Activated T-helper 17 cell treated with anti-CD3 and anti-CD28 coated beads, Interleukin-2, amount 50 U/mL, for 72 hours (primary cell): ENCODE data around the gene TAF11L7. TPM values are rescaled to one million over a fixed set of nuclear protein-coding genes. Genes with fewer than 3 reads are reported as not detected.
"Not testable (repeated sequence)": the region's sequence is repeated elsewhere in the genome, so short reads cannot be mapped to it uniquely, and the experiment has no call there.

Source experiments
- ATAC-seq: fragments of 150-1000 bp; cut with Tn5 transposase; replicated peaks from 2 replicates; pipeline ENCODE4 v1.10.0; 2021; ENCODE audit warnings: mild to moderate bottlenecking, moderate library complexity
- H3K27ac Mint-ChIP-seq: one replicate; pipeline ENCODE4 v1.8.0; 2022; ENCODE audit warnings: mixed read lengths
- H3K27me3 Mint-ChIP-seq: one replicate; pipeline ENCODE4 v1.8.0; 2022; ENCODE audit warnings: mixed read lengths
- H3K36me3 Mint-ChIP-seq: one replicate; pipeline ENCODE4 v1.8.0; 2022; ENCODE audit warnings: low read depth, mild to moderate bottlenecking, mixed read lengths
- H3K4me1 Mint-ChIP-seq: one replicate; pipeline ENCODE4 v1.8.0; 2022; ENCODE audit warnings: mixed read lengths
- H3K4me3 Mint-ChIP-seq: one replicate; pipeline ENCODE4 v1.8.0; 2022; ENCODE audit warnings: mild to moderate bottlenecking, mixed read lengths
- H3K9me3 Mint-ChIP-seq: one replicate; pipeline ENCODE4 v1.8.0; 2022; ENCODE audit warnings: mixed read lengths
- total RNA-seq, 2 donors: library from RNA; stranded (reverse); gene quantifications; one replicate each; pipeline ENCODE4 v1.2.3, GENCODE V29; 2022

The TAF11L7 gene
- not detected for total RNA-seq

DNA sequence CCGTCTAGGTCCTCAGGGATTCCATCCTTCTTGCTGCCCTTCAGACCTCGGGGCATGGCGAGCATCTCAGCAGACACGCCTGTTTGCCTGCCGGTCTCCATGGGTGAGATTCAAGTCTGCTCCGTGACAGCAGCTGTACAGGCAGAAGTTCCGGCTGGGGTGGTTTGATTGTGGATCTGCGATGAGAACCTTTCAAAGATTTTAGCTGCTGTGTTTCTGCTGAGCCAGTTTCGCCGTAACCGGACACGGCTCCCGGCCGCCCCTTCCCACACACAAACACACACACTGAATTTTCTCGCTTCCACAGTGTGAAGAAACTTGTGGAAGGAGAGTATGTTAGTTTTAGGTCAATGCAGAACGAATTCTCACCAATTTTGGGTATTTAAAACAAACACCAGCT, at the start of gene TAF11L7:
TSS of gene TAF11L7 (minus strand) at position 101 of the 400 bp plus-strand sequence.
- H3K36me3 Mint-ChIP-seq, H3K9me3 Mint-ChIP-seq, ATAC-seq, H3K4me1 Mint-ChIP-seq, H3K27me3 Mint-ChIP-seq, H3K27ac Mint-ChIP-seq, H3K4me3 Mint-ChIP-seq: not testable (repeated sequence)

DNA sequence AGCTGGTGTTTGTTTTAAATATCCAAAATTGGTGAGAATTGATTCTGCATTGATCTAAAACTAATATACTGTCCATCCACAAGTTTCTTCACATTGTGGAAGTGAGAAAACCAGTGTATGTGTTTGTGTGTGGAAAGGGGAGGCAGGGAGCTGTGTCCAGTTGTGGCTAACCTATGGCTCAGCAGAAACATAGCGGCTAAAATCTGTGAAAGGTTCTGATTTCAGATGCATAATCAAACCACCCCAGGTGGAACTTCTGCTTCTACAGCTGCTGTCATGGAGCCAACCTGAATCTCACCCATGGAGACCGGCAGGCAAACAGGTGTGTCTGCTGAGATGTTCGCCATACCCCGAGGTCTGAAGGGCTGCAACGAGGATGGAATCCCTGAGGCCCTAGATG, 48.6 kb upstream of the TAF11L7 start, which contains the start of gene TAF11L14:
TSS of gene TAF11L14 (plus strand) at position 301 of the 400 bp plus-strand sequence.
- no peaks in the 10 kb centered on the region for H3K4me1 Mint-ChIP-seq
- H3K9me3 Mint-ChIP-seq: peaks cover 7% of the 10 kb centered on the region
- no peak within 1 kb of the TSS for H3K4me3 Mint-ChIP-seq
- no peak for ATAC-seq
- no peak within 1 kb of the TSS for H3K27ac Mint-ChIP-seq
- no peaks in the 10 kb centered on the region for H3K36me3 Mint-ChIP-seq
- no peaks in the 10 kb centered on the region for H3K27me3 Mint-ChIP-seq

- not testable (repeated sequence) for H3K27me3 Mint-ChIP-seq, H3K36me3 Mint-ChIP-seq, H3K27ac Mint-ChIP-seq, H3K4me1 Mint-ChIP-seq, ATAC-seq, H3K4me3 Mint-ChIP-seq
- peaks cover 10% of the 10 kb centered on the region for H3K9me3 Mint-ChIP-seq
Measured at GRCh38 chr5:17631788-17632187, 46.2 kb upstream of the TAF11L7 start, which contains the start of gene TAF11L13. Gene TAF11L13, plus strand, starts transcription at chr5:17632088.

- Mint-ChIP-seq H3K9me3 (peaks cover 7% of the 10 kb centered on the region), H3K4me3 (no peak overlapping the region), H3K27me3 (no peaks in the 10 kb centered on the region), H3K36me3 (no peaks in the 10 kb centered on the region), H3K4me1 (no peaks in the 10 kb centered on the region), H3K27ac (no peak overlapping the region)
- ATAC-seq: no peak
Measured at GRCh38 chr5:17625686-17626085, 40.1 kb upstream of the TAF11L7 start.

- no peaks in the 10 kb centered on the region for H3K36me3 Mint-ChIP-seq
Measured at GRCh38 chr5:17620627-17621026, 35.1 kb upstream of the TAF11L7 start.

DNA sequence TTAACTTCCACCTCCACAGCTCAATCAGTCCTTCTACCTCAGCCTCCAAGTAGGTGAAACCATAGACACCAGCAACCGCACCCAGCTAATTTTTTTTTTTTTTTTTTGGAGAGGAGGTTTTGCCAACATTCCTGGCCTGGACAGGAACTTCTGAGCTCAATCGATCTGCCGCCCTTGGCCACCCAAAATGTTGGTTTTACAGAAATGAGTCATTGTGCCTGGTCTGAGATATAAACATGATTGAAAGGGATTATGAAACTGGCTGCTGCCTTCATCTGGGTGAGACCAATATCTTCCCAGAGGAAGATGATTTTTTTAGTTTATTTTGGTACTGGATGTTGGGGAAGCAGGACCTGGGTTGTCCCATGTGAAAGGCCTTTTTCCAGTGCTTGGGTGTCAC, 33.8 kb upstream of the TAF11L7 start:
- Mint-ChIP-seq H3K9me3 (peaks cover 10% of the 10 kb centered on the region), H3K27ac (no peak overlapping the region), H3K4me3 (no peak overlapping the region), H3K36me3 (no peaks in the 10 kb centered on the region), H3K4me1 (no peaks in the 10 kb centered on the region), H3K27me3 (no peaks in the 10 kb centered on the region)
- no peak for ATAC-seq

More at GRCh38 chr5:17620627-17621026, 35.1 kb upstream of the TAF11L7 start:
- Mint-ChIP-seq H3K4me3 (no peak overlapping the region), H3K27me3 (no peaks in the 10 kb centered on the region), H3K27ac (no peak overlapping the region), H3K9me3 (peaks cover 10% of the 10 kb centered on the region), H3K4me1 (no peaks in the 10 kb centered on the region)
- ATAC-seq: no peak

DNA sequence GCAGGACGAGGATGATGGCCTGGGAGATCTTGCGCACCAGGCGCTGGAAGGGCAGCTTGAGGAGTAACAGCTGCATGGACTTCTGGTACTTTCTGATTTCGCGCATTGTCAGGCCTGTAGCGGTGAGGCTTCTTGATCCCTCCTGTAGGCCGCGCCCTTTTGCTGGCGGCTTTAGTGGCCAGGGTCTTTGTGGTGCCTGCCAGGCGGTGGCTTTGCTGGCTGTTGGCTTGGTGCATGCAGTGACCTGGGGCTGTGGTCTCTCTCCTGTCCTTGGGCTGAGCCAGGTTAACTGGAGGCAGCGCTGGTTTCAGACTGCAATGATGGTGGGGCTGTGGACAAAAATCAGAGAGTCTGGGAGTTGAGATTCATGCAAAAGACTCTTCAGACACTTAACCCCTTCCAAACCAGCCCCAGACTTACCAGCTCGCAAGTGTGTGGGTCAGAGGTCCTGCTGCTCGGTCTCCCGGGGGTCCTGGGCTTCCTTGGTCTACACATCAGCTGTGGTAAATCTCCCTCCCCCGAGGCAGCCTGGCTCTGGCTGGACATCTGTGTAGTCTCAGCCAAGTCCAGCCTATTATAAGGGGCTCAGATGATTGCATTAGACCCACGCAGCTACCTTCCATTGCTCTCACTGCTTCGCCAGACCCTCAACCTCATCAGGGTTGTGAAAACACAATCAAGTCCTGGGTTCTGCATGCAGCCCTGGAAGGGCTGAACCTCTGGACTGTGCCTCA, 29.5 kb upstream of the TAF11L7 start:
- Mint-ChIP-seq H3K27ac (no peak overlapping the region), H3K27me3 (no peaks in the 10 kb centered on the region), H3K9me3 (peaks cover 7% of the 10 kb centered on the region), H3K4me1 (no peaks in the 10 kb centered on the region), H3K36me3 (no peaks in the 10 kb centered on the region), H3K4me3 (no peak overlapping the region)
- no peak for ATAC-seq

- not testable (repeated sequence) for H3K27me3 Mint-ChIP-seq, ATAC-seq, H3K27ac Mint-ChIP-seq, H3K36me3 Mint-ChIP-seq, H3K4me1 Mint-ChIP-seq, H3K9me3 Mint-ChIP-seq, H3K4me3 Mint-ChIP-seq
Measured at GRCh38 chr5:17610092-17610491, 24.5 kb upstream of the TAF11L7 start, which contains the start of gene TAF11L12. Gene TAF11L12, plus strand, starts transcription at chr5:17610392.

DNA sequence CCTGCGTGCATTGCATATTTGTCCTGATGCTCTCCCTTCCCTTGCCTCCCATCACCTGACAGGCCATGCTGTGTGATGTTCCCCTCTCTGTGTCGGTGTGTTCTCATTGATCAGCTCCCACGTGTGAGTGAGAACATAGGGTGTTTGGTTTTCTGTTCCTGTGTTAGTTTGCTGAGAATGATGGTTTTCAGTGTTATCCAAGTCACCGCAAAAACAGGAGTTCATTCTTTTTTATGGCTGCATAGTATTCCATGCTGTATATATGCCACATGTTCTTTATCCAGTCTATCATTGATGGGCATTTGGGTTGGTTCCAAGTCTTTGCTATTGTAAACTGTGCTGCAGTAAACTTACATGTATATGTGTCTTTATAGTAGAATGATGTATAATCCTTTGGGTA, 21.9 kb upstream of the TAF11L7 start:
- H3K9me3 Mint-ChIP-seq, H3K4me3 Mint-ChIP-seq, H3K4me1 Mint-ChIP-seq, H3K36me3 Mint-ChIP-seq, H3K27me3 Mint-ChIP-seq, ATAC-seq, H3K27ac Mint-ChIP-seq: not testable (repeated sequence)

GRCh38 chr5:17604951-17605350, 19.4 kb upstream of the TAF11L7 start:
- no peak overlapping the region for H3K27ac Mint-ChIP-seq

DNA sequence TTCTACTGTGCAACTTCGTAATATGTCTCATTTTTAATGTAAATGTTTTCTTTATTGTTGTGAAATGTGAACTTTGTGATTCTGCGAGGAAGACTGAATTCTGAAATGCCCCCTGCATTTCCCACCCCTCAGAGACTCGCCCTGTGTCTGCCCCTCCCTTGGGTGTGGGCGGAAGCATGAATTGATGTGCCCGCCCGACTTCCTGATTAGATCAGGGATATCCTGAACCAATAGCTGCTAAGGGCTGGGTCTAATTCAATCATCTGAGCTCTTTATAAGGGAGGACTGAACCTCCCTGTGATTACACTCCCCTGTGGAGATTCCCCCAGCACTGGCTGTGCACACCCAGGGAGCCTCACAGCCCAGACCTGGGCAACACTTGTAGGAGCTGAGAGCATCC, 18.3 kb upstream of the TAF11L7 start, which contains the start of gene TAF11L11:
TSS of gene TAF11L11 (plus strand) at position 304 of the 400 bp plus-strand sequence.
- H3K4me1 Mint-ChIP-seq, H3K27ac Mint-ChIP-seq, H3K36me3 Mint-ChIP-seq, H3K27me3 Mint-ChIP-seq, H3K9me3 Mint-ChIP-seq, H3K4me3 Mint-ChIP-seq, ATAC-seq: not testable (repeated sequence)

More at GRCh38 chr5:17604951-17605350, 19.4 kb upstream of the TAF11L7 start:
- peaks cover 6% of the 10 kb centered on the region for H3K9me3 Mint-ChIP-seq
- no peak overlapping the region for H3K4me3 Mint-ChIP-seq
- H3K27me3 Mint-ChIP-seq: no peaks in the 10 kb centered on the region
- ATAC-seq: no peak
- no peaks in the 10 kb centered on the region for H3K4me1 Mint-ChIP-seq
- no peaks in the 10 kb centered on the region for H3K36me3 Mint-ChIP-seq

- not testable (repeated sequence) for H3K27ac Mint-ChIP-seq, H3K9me3 Mint-ChIP-seq, H3K27me3 Mint-ChIP-seq, H3K4me3 Mint-ChIP-seq, H3K36me3 Mint-ChIP-seq, H3K4me1 Mint-ChIP-seq, ATAC-seq
Measured at GRCh38 chr5:17597728-17598127, 12.2 kb upstream of the TAF11L7 start, which contains the start of gene TAF11L10. Gene TAF11L10, minus strand, starts transcription at chr5:17597828.

GRCh38 chr5:17594255-17594654, 8.7 kb upstream of the TAF11L7 start, which contains the start of gene TAF11L9:
Gene TAF11L9, minus strand, starts transcription at chr5:17594394.
- H3K27ac Mint-ChIP-seq, H3K27me3 Mint-ChIP-seq, H3K9me3 Mint-ChIP-seq, H3K4me3 Mint-ChIP-seq, H3K4me1 Mint-ChIP-seq, H3K36me3 Mint-ChIP-seq, ATAC-seq: not testable (repeated sequence)

DNA sequence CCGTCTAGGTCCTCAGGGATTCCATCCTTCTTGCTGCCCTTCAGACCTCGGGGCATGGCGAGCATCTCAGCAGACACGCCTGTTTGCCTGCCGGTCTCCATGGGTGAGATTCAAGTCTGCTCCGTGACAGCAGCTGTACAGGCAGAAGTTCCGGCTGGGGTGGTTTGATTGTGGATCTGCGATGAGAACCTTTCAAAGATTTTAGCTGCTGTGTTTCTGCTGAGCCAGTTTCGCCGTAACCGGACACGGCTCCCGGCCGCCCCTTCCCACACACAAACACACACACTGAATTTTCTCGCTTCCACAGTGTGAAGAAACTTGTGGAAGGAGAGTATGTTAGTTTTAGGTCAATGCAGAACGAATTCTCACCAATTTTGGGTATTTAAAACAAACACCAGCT, 5.3 kb upstream of the TAF11L7 start, which contains the start of gene TAF11L8:
TSS of gene TAF11L8 (minus strand) at position 101 of the 400 bp plus-strand sequence.
- H3K9me3 Mint-ChIP-seq, H3K27ac Mint-ChIP-seq, H3K4me1 Mint-ChIP-seq, H3K27me3 Mint-ChIP-seq, H3K4me3 Mint-ChIP-seq, ATAC-seq, H3K36me3 Mint-ChIP-seq: not testable (repeated sequence)
